Activated naive CD4-positive, alpha-beta T cell treated with anti-CD3 and anti-CD28 coated beads for 36 hours (primary cell): ENCODE data around the gene CLK3. TPM values are rescaled to one million over a fixed set of nuclear protein-coding genes. Genes with fewer than 3 reads are reported as not detected.

ENCODE experiments used
- CTCF ChIA-PET: fragments of 350-600 bp; sonication (Branson Sonifier 250); formaldehyde crosslinking; loops from one replicate; lab custom pipeline; 2021; ENCODE audit warnings: antibody characterized with exemption; lab: Charles Lee
- DNase-seq: peaks from one replicate; pipeline ENCODE4 v3.0.0-alpha.2; 2020
- H3K27ac Mint-ChIP-seq: one replicate; pipeline ENCODE4 v1.8.0; 2021; ENCODE audit warnings: mild to moderate bottlenecking, mixed read lengths
- H3K27me3 Mint-ChIP-seq: one replicate; pipeline ENCODE4 v1.8.0; 2021; ENCODE audit warnings: low read depth, mixed read lengths
- H3K36me3 Mint-ChIP-seq: one replicate; pipeline ENCODE4 v1.8.0; 2021; ENCODE audit warnings: low read depth, mixed read lengths
- H3K4me1 Mint-ChIP-seq: one replicate; pipeline ENCODE4 v1.8.0; 2021; ENCODE audit warnings: low read depth, mixed read lengths
- H3K4me3 Mint-ChIP-seq: one replicate; pipeline ENCODE4 v1.8.0; 2021; ENCODE audit warnings: mild to moderate bottlenecking, moderate library complexity, mixed read lengths
- H3K9me3 Mint-ChIP-seq: one replicate; pipeline ENCODE4 v1.8.0; 2021; ENCODE audit warnings: mixed read lengths
- intact Hi-C: fragments of 100-400 bp; cut with micrococcal nuclease; formaldehyde crosslinking; loops from one replicate; pipeline ENCODE4 v1.15.1; 2023
- total RNA-seq, 2 experiments: library from RNA; stranded (reverse); gene quantifications; one replicate each; pipeline ENCODE4 v1.2.3, GENCODE V29; 2021

Gene CLK3
- 100 to 1,000 TPM; 124 TPM for total RNA-seq

DNA sequence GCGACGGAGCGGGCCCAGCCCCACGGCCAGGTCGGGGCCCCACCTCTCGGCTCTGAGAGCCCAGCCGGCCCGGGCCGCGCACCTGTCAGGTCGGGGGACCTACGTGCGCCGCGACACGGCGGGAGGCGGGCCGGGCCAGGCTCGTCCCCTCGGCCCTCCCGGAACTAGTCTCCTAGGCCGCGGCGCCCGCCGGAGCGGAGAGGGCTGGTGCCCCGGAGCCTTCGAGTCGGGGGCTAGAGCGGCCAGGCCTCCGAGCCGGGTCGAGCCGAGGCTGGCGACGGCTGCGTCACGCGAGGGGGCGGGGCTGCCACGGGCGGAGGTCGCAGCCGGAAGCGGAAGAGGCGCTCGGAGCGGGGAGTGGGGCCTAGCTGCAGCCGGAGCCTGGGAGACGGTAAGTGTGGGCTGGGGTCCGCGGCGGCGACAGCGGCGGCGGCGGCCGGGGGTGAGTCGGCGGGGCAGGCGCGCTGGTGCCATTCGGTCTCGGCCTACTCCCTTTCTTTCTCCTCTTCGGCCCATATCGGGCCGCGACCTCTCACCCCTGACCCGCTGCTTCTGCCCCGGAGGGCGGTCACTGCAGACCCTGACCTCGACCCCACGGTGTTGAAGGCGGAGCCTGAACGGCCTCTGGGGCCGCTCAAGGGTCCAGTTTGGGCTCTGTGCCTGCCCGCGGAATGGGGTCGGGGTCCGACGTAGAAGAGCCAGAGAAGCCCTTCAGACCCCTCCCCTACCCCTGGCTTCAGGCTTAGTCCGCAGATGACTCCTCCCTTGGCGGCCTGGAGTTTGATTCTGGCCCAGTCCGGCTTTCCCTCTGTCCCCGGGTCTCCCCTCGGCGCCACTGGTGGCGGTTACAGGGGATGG, at the start of gene CLK3:
Gene CLK3 (plus strand): TSS at position 329 of the 858 bp plus-strand sequence. CDS start 3,361 bp downstream, outside the sequence.
- Mint-ChIP-seq H3K27me3 (no peaks in the 10 kb centered on the region), H3K36me3 (peaks cover 7% of the 10 kb centered on the region), H3K9me3 (no peaks in the 10 kb centered on the region), H3K4me1 (peaks cover 39% of the 10 kb centered on the region), H3K27ac (peak within 1 kb of the TSS; percentile 95), H3K4me3 (peak within 1 kb of the TSS; percentile 90)
- DNase-seq: peak; percentile 97
- intact Hi-C loops: loop anchor here (1.0 to 2.0 kb wide), 3 partner anchors 74 to 835 kb away; partner anchors contain the start of genes ARID3B, SIN3A and ULK3
- CTCF ChIA-PET: interaction anchor here (0.7 to 10.0 kb wide), 5 partner anchors 20 to 172 kb away, joined by 3 to 180 read pairs (median 7); no protein-coding TSS in a partner anchor

DNA sequence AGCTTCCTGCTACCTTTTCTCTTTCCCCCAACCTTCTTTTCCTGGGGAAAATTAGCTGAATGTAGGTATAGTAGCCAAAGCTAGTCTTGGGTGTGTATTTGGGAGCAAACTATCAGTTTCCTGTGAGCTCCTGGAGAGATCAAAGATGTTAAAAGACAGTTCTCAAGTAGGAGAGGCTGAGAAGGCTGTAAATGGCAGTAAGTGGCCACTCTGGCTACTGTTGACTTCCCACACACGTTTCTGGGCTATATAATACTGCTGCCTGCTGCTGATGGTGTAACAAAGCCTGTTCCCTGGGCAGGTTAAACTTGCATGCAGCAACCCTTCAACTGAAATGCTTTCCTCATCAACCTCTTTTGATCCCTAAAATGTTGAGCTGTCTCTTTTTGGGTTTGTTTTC, 47.0 kb upstream of the CLK3 start:
- intact Hi-C loops: no loop called here
- H3K4me1 Mint-ChIP-seq: peaks cover 18% of the 10 kb centered on the region
- CTCF ChIA-PET: no interaction called here
- no peaks in the 10 kb centered on the region for H3K9me3 Mint-ChIP-seq
- peaks cover 5% of the 10 kb centered on the region for H3K36me3 Mint-ChIP-seq
- no peak for DNase-seq
- H3K4me3 Mint-ChIP-seq: no peak overlapping the region
- no peak overlapping the region for H3K27ac Mint-ChIP-seq
- H3K27me3 Mint-ChIP-seq: no peaks in the 10 kb centered on the region

GRCh38 chr15:74569731-74570070, 45.9 kb upstream of the CLK3 start:
- no peak for DNase-seq
- H3K4me1 Mint-ChIP-seq: peaks cover 26% of the 10 kb centered on the region
- no peak overlapping the region for H3K27ac Mint-ChIP-seq
- intact Hi-C loops: no loop called here
- CTCF ChIA-PET: interaction anchor here (0.5 kb wide), 1 partner anchor 16 kb away, joined by 5 read pairs; no protein-coding TSS in a partner anchor
- H3K4me3 Mint-ChIP-seq: no peak overlapping the region
- H3K36me3 Mint-ChIP-seq: peaks cover 13% of the 10 kb centered on the region
- no peaks in the 10 kb centered on the region for H3K27me3 Mint-ChIP-seq
- H3K9me3 Mint-ChIP-seq: no peaks in the 10 kb centered on the region

GRCh38 chr15:74571191-74571590, 44.4 kb upstream of the CLK3 start:
- H3K4me1 Mint-ChIP-seq: peaks cover 23% of the 10 kb centered on the region
- intact Hi-C loops: no loop called here
- no peaks in the 10 kb centered on the region for H3K9me3 Mint-ChIP-seq
- H3K36me3 Mint-ChIP-seq: peaks cover 16% of the 10 kb centered on the region
- no peak for DNase-seq
- H3K27ac Mint-ChIP-seq: no peak overlapping the region
- H3K27me3 Mint-ChIP-seq: no peaks in the 10 kb centered on the region
- H3K4me3 Mint-ChIP-seq: no peak overlapping the region
- CTCF ChIA-PET: interaction anchor here (0.7 kb wide), 1 partner anchor 50 kb away, joined by 3 read pairs; no protein-coding TSS in a partner anchor

- CTCF ChIA-PET: interaction anchor here (0.9 to 1.2 kb wide), 2 partner anchors 85 to 203 kb away, joined by 3 to 4 read pairs; no protein-coding TSS in a partner anchor
- peak; percentile 37 for DNase-seq
- H3K27me3 Mint-ChIP-seq: no peaks in the 10 kb centered on the region
- H3K4me3 Mint-ChIP-seq: no peak overlapping the region
- intact Hi-C loops: no loop called here
- no peaks in the 10 kb centered on the region for H3K9me3 Mint-ChIP-seq
- peaks cover 9% of the 10 kb centered on the region for H3K4me1 Mint-ChIP-seq
- peaks cover 16% of the 10 kb centered on the region for H3K36me3 Mint-ChIP-seq
- peak overlapping the region; percentile 4 for H3K27ac Mint-ChIP-seq
These were observed 41.6 kb upstream of the CLK3 start for GRCh38 chr15:74573987-74574386.

DNA sequence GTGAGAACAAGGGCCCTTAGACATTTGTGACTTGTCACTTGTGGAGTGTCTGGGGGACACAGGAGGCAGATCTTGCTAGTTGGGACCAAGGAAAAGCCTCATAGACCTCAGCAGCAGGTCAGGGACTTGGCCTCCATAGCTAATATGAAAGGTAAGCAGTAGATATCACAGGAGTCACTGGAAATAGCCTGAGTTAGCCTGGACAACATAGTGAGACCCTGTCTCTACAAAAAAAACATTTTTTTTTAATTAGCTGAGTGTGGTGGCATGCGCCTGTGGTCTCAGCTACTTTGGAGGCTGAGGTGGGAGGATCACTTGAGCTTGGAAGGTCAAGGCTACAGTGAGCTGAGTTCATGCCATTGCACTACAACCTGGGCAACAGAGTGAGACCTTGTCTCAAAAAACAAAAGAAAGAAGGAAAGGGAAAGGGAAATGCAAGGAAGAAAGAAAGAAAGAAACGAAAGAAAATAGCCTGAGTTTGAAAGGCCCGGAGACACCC, 37.1 kb upstream of the CLK3 start:
- no peak for DNase-seq
- Mint-ChIP-seq H3K36me3 (peaks cover 12% of the 10 kb centered on the region), H3K9me3 (no peaks in the 10 kb centered on the region), H3K4me3 (no peak overlapping the region), H3K4me1 (peaks cover 9% of the 10 kb centered on the region), H3K27ac (no peak overlapping the region), H3K27me3 (no peaks in the 10 kb centered on the region)
- intact Hi-C loops: no loop called here
- CTCF ChIA-PET: interaction anchor here (0.6 kb wide), 1 partner anchor 274 kb away, joined by 3 read pairs; no protein-coding TSS in a partner anchor

- intact Hi-C loops: no loop called here
- DNase-seq: no peak
- H3K27me3 Mint-ChIP-seq: no peaks in the 10 kb centered on the region
- H3K36me3 Mint-ChIP-seq: peaks cover 7% of the 10 kb centered on the region
- no peak overlapping the region for H3K27ac Mint-ChIP-seq
- H3K9me3 Mint-ChIP-seq: no peaks in the 10 kb centered on the region
- H3K4me3 Mint-ChIP-seq: no peak overlapping the region
- peaks cover 5% of the 10 kb centered on the region for H3K4me1 Mint-ChIP-seq
- CTCF ChIA-PET: interaction anchor here (0.6 kb wide), 1 partner anchor 274 kb away, joined by 3 read pairs; no protein-coding TSS in a partner anchor
These were observed 36.6 kb upstream of the CLK3 start for GRCh38 chr15:74579001-74579400.

GRCh38 chr15:74580538-74581350, 34.9 kb upstream of the CLK3 start:
- no peak for DNase-seq
- Mint-ChIP-seq H3K36me3 (no peaks in the 10 kb centered on the region), H3K27ac (peak overlapping the region; percentile 11), H3K27me3 (no peaks in the 10 kb centered on the region), H3K4me1 (no peaks in the 10 kb centered on the region), H3K4me3 (no peak overlapping the region), H3K9me3 (no peaks in the 10 kb centered on the region)
- CTCF ChIA-PET: interaction anchor here (0.6 kb wide), 1 partner anchor 208 kb away, joined by 3 read pairs; no protein-coding TSS in a partner anchor
- intact Hi-C loops: no loop called here

DNA sequence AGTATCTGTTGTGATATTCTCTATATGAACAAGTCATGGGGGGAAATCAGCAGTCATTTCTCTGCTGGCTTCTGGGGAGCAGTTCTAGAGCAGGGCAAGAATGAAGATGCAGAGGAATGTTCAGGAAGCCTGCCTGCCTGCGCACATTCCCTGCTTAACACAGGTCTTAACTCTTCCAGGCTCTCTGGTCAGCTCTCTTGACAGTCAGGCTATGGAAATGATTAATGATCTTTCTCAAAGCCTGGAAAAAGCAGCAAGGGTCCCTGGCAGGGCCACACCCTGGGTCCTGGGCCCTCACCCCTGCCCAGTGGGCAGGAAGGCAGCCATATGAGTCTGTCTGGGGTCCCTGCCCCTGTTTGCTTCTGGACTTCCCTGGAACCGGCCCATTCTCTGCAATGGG, 31.4 kb upstream of the CLK3 start:
- DNase-seq: no peak
- no peak overlapping the region for H3K27ac Mint-ChIP-seq
- H3K4me3 Mint-ChIP-seq: no peak overlapping the region
- no peaks in the 10 kb centered on the region for H3K9me3 Mint-ChIP-seq
- H3K27me3 Mint-ChIP-seq: no peaks in the 10 kb centered on the region
- intact Hi-C loops: no loop called here
- no peaks in the 10 kb centered on the region for H3K36me3 Mint-ChIP-seq
- CTCF ChIA-PET: interaction anchor here (0.5 kb wide), 1 partner anchor 9 kb away, joined by 3 read pairs; no protein-coding TSS in a partner anchor
- no peaks in the 10 kb centered on the region for H3K4me1 Mint-ChIP-seq

DNA sequence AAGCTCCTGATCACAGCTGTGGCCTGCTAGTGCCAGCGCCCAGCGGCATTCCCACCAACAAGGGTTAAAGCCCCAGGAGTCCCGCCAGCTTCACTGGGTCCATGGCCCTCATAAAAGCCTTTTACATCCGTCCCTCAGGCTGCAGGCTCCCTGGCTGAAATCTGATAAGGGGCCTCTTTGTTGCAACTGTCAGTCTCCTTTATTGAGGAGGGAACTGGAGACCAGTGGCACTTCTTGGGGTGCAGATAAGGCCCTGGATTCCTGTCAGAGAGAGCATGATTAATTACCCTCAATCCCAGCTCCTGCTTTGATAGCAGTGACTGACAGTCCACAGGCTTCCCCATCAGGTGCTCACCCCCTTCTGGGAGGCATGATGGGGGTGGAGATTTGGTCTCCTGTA, 30.9 kb upstream of the CLK3 start:
- no peaks in the 10 kb centered on the region for H3K36me3 Mint-ChIP-seq
- no peak overlapping the region for H3K4me3 Mint-ChIP-seq
- no peaks in the 10 kb centered on the region for H3K27me3 Mint-ChIP-seq
- no peak overlapping the region for H3K27ac Mint-ChIP-seq
- H3K9me3 Mint-ChIP-seq: no peaks in the 10 kb centered on the region
- intact Hi-C loops: no loop called here
- no peak for DNase-seq
- H3K4me1 Mint-ChIP-seq: no peaks in the 10 kb centered on the region
- CTCF ChIA-PET: interaction anchor here (0.6 kb wide), 1 partner anchor 261 kb away, joined by 3 read pairs; no protein-coding TSS in a partner anchor

GRCh38 chr15:74585191-74585590, 30.4 kb upstream of the CLK3 start:
- Mint-ChIP-seq H3K4me1 (no peaks in the 10 kb centered on the region), H3K27ac (no peak overlapping the region), H3K36me3 (no peaks in the 10 kb centered on the region), H3K27me3 (no peaks in the 10 kb centered on the region), H3K4me3 (no peak overlapping the region), H3K9me3 (no peaks in the 10 kb centered on the region)
- CTCF ChIA-PET: interaction anchor here (0.6 kb wide), 1 partner anchor 262 kb away, joined by 3 read pairs; no protein-coding TSS in a partner anchor
- no peak for DNase-seq
- intact Hi-C loops: no loop called here

- Mint-ChIP-seq H3K9me3 (no peaks in the 10 kb centered on the region), H3K36me3 (no peaks in the 10 kb centered on the region), H3K4me1 (no peaks in the 10 kb centered on the region), H3K27ac (no peak overlapping the region), H3K4me3 (no peak overlapping the region), H3K27me3 (no peaks in the 10 kb centered on the region)
- CTCF ChIA-PET: no interaction called here
- intact Hi-C loops: no loop called here
- no peak for DNase-seq
These were observed 29.8 kb upstream of the CLK3 start for GRCh38 chr15:74585857-74586256.
